ENCODE results near the gene TBC1D17.

Gene TBC1D17

GRCh38 chr19:49881186-49881585 lies 3.7 kb downstream of the TBC1D17 start:
- H4K20me1 ChIP-seq (ENCODE audit: control insufficient read depth, insufficient read depth, low read depth, low read length), result no peaks in the 10 kb centered on the region
- no peak overlapping the region for H3K4me3 ChIP-seq (ENCODE audit: low read length)
- peaks cover 13% of the 10 kb centered on the region for H3K4me1 ChIP-seq (ENCODE audit: control insufficient read depth, low read length)
- peaks cover 22% of the 10 kb centered on the region for H3K36me3 ChIP-seq (ENCODE audit: control insufficient read depth, low read length)
- H3K27ac ChIP-seq (ENCODE audit: low read depth, low read length), result no peak overlapping the region
- H3K27me3 ChIP-seq (ENCODE audit: control insufficient read depth, low read length), result no peaks in the 10 kb centered on the region
- H3F3A ChIP-seq (ENCODE audit: control insufficient read depth, insufficient read depth), result peaks cover under 1% of the 10 kb centered on the region; the same call in 1 of the 2 replicates
- H3K4me2 ChIP-seq (ENCODE audit: low read length), result no peak overlapping the region
- peaks cover 3% of the 10 kb centered on the region; the same call in 1 of the 2 replicates for H3K9me3 ChIP-seq (ENCODE audit: control insufficient read depth, insufficient read depth, low read length)
- H3K9me2 ChIP-seq (replicated peaks; ENCODE audit: control insufficient read depth, low read length), result no peaks in the 10 kb centered on the region
- TF ChIP-seq CTCF (IDR thresholded peaks at IDR 0.05; ENCODE audit: low read depth, low read length, poor library complexity, severe bottlenecking) (no peak), EZH2phosphoT487 (IDR thresholded peaks at IDR 0.05; ENCODE audit: borderline replicate concordance, low read length) (no peak)
- H3K79me2 ChIP-seq (ENCODE audit: control insufficient read depth, low read length), result peaks cover 4% of the 10 kb centered on the region

DNA sequence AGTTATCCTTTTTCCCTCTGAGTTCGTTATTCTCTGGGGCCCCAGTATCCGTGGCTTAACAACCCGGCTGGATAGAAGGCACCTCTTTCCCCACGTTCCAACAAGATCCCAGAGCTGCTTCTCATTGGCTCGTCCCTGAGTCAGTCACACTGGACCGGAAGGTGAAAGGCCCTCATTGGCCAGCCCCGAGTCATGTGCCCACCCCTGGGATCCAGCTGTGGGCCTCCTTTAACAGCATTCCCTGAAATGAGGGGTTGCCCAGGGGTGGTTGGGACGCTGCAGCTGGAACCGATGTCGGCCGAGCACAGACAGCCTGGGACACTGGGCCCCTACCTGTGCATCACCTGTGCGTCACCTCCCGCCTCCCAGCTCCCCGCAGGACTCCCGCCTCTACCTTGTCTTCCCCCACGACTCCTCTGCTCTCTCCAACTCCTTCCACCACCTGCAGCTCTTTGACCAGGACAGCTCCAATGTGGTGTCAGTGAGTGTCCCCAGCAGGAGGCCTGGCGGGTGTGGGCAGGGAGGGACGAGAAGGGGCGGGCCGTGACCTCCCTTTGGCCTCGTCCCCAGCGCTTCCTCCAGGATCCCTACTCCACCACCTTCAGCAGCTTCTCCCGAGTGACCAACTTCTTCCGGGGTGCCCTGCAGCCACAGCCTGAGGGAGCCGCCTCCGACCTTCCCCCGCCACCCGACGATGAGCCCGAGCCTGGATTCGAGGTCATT lies 4.3 kb downstream of the TBC1D17 start:
- no peaks in the 10 kb centered on the region for H4K20me1 ChIP-seq (ENCODE audit: control insufficient read depth, insufficient read depth, low read depth, low read length)
- H3K4me3 ChIP-seq (ENCODE audit: low read length), result no peak overlapping the region
- H3K27me3 ChIP-seq (ENCODE audit: control insufficient read depth, low read length), result no peaks in the 10 kb centered on the region
- H3K36me3 ChIP-seq (ENCODE audit: control insufficient read depth, low read length), result peaks cover 20% of the 10 kb centered on the region
- no peaks in the 10 kb centered on the region for H3K9me2 ChIP-seq (replicated peaks; ENCODE audit: control insufficient read depth, low read length)
- H3K4me1 ChIP-seq (ENCODE audit: control insufficient read depth, low read length), result peaks cover 13% of the 10 kb centered on the region
- TF ChIP-seq CTCF (IDR thresholded peaks at IDR 0.05; ENCODE audit: low read depth, low read length, poor library complexity, severe bottlenecking), result no peak
- TF ChIP-seq EZH2phosphoT487 (IDR thresholded peaks at IDR 0.05; ENCODE audit: borderline replicate concordance, low read length), result no peak
- no peak overlapping the region for H3K4me2 ChIP-seq (ENCODE audit: low read length)
- H3F3A ChIP-seq (ENCODE audit: control insufficient read depth, insufficient read depth), result peaks cover 5% of the 10 kb centered on the region; the same call in 1 of the 2 replicates
- no peak overlapping the region for H3K27ac ChIP-seq (ENCODE audit: low read depth, low read length)
- H3K9me3 ChIP-seq (ENCODE audit: control insufficient read depth, insufficient read depth, low read length), result peaks cover 3% of the 10 kb centered on the region; the same call in 1 of the 2 replicates
- 0 out of 2 replicates have a peak, but pooled peaks cover 2% of the 10 kb centered on the region for H3K79me2 ChIP-seq (ENCODE audit: control insufficient read depth, low read length)

- H3K27me3 ChIP-seq (ENCODE audit: control insufficient read depth, low read length), result peaks cover 6% of the 10 kb centered on the region
- H3K36me3 ChIP-seq (ENCODE audit: control insufficient read depth, low read length), result peaks cover 20% of the 10 kb centered on the region
- peaks cover 3% of the 10 kb centered on the region; the same call in 1 of the 2 replicates for H3K9me3 ChIP-seq (ENCODE audit: control insufficient read depth, insufficient read depth, low read length)
- H3K4me3 ChIP-seq (ENCODE audit: low read length), result no peak overlapping the region
- H3K79me2 ChIP-seq (ENCODE audit: control insufficient read depth, low read length), result 0 out of 2 replicates have a peak, but pooled peaks cover 2% of the 10 kb centered on the region
- H3F3A ChIP-seq (ENCODE audit: control insufficient read depth, insufficient read depth), result peaks cover 5% of the 10 kb centered on the region; the same call in 1 of the 2 replicates
- no peak overlapping the region for H3K4me2 ChIP-seq (ENCODE audit: low read length)
- H3K4me1 ChIP-seq (ENCODE audit: control insufficient read depth, low read length), result peaks cover 17% of the 10 kb centered on the region
- H3K27ac ChIP-seq (ENCODE audit: low read depth, low read length), result no peak overlapping the region
- H3K9me2 ChIP-seq (replicated peaks; ENCODE audit: control insufficient read depth, low read length), result no peaks in the 10 kb centered on the region
- no peaks in the 10 kb centered on the region for H4K20me1 ChIP-seq (ENCODE audit: control insufficient read depth, insufficient read depth, low read depth, low read length)
- TF ChIP-seq CTCF (IDR thresholded peaks at IDR 0.05; ENCODE audit: low read depth, low read length, poor library complexity, severe bottlenecking), result no peak
- TF ChIP-seq EZH2phosphoT487 (IDR thresholded peaks at IDR 0.05; ENCODE audit: borderline replicate concordance, low read length), result no peak
These were observed 5.1 kb downstream of the TBC1D17 start for GRCh38 chr19:49882643-49883042.
